HG03342 (cell line): ENCODE data around the gene EDN1.

Experiments used
- ATAC-seq: cut with Tn5 transposase; IDR thresholded peaks from one replicate; pipeline ENCODE4 v1.9.1; 2021; ENCODE audit warnings: mild to moderate bottlenecking, moderate library complexity; ENCODE audit not compliant: unreplicated experiment

Gene EDN1

DNA sequence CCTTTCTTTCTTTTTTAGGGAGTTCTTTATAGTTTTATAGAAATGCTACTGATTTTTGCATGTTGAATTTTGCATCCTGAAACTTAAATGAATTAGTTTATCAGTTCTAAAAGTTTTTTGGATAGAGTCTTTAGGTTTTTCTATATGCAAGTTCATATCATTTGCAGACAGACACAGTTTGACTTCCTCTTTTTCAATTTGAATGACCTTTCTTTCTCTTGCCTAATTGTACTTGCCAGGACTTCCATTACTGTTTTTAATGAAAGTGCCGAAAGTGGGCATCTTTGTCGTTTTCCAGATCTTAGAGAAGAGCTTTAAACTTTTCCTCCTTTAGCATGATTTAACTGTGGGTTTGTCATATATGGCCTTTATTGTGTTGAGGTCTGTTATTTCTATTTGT lies 21.1 kb upstream of the EDN1 start:
- no peak for ATAC-seq

DNA sequence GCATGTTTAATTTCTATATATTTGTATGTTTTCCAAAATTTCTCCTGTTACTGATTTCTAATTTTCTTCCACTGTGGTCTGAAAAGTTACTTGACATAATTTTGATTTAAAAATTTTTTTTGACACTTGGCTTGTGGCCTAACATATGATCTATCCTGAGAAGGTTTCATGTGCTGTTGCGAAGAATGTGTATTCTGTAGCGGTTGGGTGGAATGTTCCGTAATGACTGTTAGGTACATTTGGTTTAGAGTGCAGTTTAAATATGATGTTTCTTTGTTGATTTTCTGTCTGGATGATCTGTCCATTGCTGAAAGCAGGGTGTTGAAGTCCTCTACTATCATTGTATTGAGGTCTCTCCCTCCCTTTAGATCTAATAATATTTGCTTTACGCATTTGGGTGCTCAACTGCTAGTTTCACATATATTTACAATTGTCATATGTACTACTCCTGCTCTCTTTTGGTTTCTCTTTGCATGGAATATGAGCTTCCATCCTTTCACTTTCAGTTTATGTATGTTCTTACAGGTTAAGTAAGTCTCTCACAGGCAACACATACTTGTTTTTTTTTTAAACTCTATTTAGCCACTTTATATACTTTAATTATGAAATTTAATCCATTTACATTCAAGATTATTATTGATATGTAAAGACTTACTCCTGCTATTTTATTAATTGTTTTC lies 19.5 kb upstream of the EDN1 start:
- no peak for ATAC-seq

DNA sequence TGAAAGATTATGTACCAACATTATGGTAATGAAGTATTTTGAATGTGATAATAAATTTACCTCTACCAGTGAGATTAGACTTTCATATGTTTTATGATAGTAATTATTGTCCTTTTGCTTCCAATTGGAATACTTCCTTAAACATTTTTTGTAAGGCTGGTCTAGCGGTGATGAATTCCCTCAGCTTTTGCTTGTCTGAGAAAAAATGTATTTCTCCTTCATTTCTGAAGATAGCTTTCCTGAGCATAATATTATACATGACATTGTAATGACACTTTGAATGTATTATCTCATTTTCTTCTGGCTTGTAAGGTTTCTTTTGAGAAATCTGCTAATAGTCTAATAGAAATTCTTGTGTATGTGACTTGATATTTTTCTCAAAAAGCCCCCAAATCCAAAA lies 18.6 kb upstream of the EDN1 start:
- ATAC-seq, result no peak

- ATAC-seq, result no peak
These were observed 18.2 kb upstream of the EDN1 start for GRCh38 chr6:12271997-12272396.

- ATAC-seq, result no peak
These were observed 15.1 kb upstream of the EDN1 start for GRCh38 chr6:12275107-12275506.

- ATAC-seq, result no peak
These were observed 13.2 kb upstream of the EDN1 start for GRCh38 chr6:12276930-12277315.

- no peak for ATAC-seq
These were observed 12.8 kb upstream of the EDN1 start for GRCh38 chr6:12277386-12277785.

DNA sequence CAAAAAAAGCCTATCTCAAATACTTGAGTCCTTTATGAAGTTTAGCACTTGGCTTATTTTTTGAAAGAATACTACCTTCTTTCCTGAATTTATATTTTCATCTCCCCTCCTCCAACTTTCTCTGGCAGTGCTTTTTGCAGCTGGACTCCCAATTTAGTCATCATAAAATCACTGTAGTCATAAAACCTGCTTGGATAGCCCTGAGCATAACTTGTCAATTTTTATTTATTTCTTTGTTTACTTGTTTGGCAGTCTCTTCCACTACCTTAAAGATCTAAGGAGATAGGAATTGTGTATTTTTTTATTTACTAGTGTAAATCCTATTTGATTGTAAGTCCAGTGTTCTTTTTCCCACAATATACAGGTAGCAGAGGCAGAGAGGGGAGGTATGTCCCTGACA lies 11.2 kb upstream of the EDN1 start:
- ATAC-seq, result no peak

- ATAC-seq, result no peak
These were observed 10.7 kb upstream of the EDN1 start for GRCh38 chr6:12279322-12280091.

DNA sequence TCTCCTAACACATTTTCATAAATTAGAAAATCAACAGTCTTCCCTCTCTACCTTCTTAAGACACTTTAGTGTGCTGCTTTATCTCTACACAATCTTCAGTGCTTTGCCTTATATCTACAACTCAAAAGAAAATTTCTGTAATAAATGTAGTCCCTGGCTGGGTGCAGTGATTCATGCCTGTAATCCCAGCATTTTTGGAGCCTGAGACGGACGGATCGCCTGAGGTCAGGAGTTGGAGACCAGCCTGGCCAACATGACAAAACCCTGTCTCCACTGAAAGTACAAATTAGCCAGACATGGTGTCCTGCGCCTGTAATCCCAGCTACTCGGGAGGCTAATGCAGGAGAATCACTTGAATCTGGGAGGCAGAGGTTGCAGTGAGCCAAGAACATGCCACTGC lies 9.7 kb upstream of the EDN1 start:
- no peak for ATAC-seq

DNA sequence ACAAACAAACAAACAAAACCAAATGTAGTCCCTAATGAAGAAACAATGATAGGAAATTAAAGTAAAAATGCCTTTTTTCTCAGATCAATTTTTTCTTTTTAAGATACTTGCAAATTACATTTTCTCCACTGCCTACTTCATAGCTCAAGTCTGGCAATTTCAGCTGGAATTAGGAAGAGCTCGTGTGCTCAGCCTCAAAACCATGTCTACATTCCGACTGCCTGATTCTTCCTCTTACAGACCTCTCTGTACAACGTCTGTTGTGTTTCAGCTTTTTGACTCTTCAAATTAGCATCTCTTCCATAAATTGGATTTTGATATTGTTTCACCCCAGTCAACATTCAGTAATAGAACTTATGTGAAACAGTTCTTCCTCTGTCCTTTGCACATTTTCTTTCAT lies 9.3 kb upstream of the EDN1 start:
- no peak for ATAC-seq

DNA sequence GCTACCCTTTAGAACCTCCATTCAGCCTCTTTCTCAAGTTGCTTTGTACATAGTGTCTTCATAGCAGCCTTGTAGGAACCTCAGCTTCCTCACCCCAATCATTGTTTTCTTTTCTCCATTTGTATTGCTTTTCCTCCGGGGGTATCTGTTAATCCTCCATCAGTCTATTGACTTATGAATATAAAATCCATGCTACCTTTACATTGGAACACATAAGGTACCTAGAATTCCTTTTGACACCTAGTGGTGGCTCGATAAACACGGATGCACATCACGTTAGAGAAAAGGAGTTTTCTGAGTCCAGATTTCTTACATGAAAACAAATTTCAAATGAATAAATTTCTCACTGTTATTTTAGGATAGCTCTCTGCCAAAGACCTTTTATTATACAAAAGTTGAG lies 6.3 kb upstream of the EDN1 start:
- ATAC-seq, result no peak

DNA sequence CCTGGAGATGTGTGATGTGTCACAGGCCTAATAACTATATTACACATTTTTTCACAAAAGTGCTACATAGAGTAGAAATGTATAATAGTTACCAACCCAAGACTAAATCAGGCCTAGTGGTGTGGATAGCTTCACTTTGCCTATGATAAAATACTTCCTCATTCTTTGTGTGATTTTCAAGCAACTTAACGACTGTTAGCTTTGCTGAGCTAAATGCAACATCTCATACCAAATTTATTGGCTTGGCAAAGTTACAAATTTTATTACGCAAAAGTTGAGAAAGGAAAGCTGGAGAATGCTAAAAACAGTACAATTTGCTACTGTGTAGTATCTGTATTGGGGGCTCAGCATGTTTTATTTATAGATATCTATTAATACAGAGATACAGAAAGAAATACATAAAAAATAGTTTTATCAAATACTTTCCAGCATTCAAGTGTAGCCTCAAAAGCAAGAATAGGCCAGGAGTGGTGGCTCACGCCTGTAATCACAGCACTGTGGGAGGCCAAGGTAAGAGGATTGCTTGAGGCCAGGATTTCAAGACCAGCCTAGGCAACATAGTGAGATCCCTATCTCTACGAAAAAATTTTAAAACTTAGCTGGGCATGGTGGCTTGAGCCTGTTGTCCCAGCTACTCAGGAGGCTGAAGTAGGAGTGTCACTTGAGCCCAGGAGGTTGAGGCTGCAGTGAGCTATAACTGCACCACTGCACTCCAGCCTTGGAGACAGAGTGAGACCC lies 3.6 kb upstream of the EDN1 start:
- no peak for ATAC-seq

GRCh38 chr6:12288211-12288618 lies 1.9 kb upstream of the EDN1 start:
- ATAC-seq, result no peak

DNA sequence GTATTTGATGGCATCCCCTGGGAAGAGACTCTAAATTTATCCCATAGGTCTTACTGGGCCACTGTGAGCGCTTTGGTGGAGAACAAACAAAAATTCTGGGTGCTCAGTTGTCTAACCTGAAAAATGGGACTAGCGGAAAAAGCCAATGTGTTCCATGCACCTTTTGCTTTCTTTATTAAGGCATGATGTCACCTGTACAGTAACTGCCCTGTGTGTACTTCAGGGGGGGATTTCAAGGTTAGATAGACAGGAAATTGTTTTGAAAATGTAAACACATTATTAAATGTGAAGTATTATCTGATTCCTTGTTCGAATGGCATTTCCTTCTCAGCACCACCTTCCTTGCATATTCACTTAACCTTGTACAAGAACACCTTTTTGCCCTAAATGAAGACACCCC lies 1.2 kb upstream of the EDN1 start:
- no peak for ATAC-seq

- no peak for ATAC-seq
These were observed 719 bp upstream of the EDN1 start for GRCh38 chr6:12289365-12289919.

DNA sequence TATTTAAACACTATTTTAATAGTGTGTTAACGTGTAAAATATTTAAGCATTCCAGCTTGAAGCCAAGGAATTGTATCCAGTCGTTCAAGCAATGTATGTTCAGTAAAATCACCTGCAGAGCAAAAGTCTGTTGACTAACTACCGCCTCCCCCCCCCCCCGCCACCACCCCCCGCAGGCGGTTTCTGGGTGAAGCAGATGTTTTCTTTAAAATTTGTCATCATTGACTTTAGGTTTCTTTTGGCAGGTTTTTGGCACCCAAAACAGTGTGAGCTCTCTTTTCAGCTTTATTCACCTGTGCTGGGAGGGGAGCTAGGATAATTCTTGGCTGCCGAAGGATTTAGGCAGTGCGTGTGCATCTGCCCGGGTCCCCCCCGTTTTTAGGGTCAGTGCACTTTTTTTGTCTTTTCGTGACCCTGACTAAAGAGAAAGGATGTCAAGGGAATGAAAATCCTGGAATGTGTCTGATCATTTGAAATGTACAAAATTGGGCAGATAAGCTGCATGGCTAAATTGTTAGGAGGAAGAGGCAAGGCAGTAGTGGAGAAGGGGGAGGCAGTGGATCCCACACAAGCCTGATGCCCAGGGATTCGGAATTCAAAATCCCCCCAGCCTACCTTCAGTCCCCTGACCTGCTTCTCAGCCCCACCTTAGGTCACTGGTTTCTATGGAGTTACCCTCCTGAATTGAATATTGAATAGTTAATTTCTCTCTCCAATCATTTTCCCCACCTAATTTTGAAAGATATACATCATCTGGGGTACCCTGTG lies 1.1 kb downstream of the EDN1 start:
- ATAC-seq, result no peak

- ATAC-seq, result no peak
These were observed 1.9 kb downstream of the EDN1 start for GRCh38 chr6:12291839-12292604.

DNA sequence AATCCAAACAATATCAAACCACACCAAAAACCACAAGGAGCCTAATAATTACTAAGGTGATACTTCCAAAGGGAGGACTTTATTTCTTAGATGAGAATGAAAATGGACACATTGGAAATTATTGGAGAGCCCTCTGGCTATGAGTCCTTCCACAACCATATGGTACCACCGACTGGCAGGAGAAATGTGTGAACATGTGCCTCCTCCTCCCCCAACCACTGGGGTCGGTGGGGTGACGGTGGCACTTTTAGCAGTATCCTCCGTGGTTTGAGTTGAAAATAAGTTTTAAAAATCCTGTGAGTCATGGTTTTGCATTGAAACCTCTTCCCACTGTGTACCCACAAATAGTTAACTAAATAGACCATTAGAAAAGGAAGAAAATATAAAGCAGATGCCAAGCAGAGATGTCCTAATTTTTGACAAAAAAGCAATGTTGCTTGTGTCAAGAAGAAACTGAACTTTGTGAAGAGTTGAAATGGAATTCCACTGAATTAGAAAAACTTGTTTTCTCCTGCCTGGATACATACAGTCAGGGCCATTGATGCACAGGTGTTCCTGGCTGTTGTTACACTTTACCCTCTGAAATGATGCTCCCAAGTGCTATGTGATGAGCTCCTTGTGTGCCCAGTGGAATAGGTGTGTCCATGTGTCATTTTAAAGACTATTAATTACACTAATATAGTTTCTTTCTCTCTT lies 3.2 kb downstream of the EDN1 start:
- no peak for ATAC-seq
